ENCODE measurements around the gene KRTAP10-2.
"Not testable (repeated sequence)": the region's sequence is repeated elsewhere in the genome, so short reads cannot be mapped to it uniquely, and the experiment has no call there.

Gene KRTAP10-2

DNA sequence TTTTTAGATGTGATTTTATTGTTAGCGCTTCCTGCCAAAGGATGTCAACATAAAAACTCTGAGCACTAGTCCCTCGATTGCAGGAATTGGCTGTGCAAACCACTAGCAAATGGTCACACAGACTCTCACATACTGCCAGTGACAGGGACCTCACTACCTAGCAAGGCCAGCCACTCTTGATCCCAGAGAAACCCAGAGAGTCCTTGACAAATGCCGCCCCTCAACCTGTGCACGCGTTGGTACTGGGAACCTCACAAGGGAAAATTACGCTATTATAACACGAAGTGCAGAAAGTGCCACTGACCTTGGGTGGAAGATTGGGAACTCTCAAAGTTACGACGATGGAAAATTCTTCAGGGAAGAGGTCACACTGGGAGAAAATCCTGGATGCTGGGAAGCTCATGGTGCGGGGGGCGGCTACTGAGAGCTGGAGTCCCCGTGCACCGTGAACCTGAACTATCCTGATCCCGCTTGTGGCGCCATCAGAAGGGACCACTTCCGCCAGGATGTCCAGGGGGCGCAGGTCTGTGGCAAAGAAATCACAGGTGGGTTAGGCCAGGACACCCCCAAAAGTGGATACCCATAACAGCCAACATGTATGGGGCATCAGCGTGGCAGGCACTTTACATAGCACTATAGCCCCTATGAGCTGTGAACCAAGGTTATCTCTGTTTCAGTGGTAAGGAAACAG, 16.3 kb upstream of the KRTAP10-2 start:
- no peak for DNase-seq (ENCODE audit: low read depth)

DNA sequence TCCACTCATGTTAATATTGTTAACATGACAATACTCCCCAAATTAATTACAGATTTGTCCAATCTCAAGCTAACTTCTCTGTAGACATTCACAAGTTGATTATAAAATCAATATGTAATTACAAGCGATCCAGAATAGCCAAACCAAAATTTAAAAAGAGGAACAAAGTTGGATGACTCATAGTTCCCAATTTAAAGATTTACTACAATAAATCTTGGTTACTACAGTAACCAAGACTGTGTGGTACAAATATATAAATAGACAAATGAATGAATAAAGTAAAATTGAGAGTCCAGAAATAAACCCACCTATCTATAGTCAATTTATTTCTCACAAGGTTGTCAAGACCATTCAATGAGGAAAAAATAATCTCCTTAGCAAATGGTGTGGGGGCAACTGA, 15.1 kb upstream of the KRTAP10-2 start:
- no peak for DNase-seq (ENCODE audit: low read depth)

DNA sequence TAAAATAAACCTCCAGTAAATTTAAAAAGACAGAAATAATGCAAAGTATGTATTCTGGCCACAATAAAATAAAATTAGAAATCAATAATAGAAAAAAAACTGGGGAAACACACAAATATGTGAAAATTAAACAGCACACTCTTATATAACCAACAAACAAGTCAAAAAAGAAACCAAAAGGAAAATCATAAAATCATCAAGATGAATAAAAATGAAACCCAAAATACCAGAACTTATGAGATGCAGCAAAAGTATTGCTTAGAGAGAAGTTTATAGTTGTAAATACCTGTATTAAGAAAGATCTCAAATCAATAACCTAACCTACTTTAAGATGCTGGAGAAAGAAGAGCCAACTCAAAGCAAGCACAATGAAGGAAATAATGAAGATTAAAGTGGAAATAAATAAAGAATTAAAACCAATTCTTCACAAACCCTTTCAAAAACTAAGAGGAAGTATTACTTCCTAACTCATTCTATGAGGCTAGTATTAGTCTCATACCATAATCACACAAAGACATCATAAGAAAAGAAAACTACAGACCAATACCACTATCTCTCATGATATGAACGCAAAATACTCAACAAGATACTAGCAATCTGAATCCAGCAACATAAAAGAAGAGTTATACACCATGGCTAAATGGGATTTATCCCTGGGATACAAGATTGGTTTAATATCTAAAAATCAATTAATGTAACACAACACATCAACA, 13.7 kb upstream of the KRTAP10-2 start:
- no peak for DNase-seq (ENCODE audit: low read depth)

DNA sequence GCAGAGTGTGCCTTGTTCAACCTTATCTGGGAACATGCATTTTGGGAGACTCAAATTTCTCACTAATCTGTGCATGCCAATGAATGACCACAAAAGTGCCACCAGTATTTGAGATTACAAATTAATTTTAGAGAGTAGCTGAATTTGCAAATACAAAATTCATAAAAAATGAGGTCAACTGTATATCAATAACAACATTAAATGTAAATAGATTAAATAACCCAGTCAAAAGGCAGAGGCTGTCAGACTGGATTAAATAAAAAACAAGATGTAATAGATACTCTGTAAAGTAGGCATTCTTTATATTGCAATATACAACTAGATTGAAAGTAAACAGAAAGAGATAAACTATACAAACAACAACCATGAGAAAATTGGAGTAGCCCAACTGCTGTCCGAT, 12.8 kb upstream of the KRTAP10-2 start:
- DNase-seq (ENCODE audit: low read depth) = no peak

DNA sequence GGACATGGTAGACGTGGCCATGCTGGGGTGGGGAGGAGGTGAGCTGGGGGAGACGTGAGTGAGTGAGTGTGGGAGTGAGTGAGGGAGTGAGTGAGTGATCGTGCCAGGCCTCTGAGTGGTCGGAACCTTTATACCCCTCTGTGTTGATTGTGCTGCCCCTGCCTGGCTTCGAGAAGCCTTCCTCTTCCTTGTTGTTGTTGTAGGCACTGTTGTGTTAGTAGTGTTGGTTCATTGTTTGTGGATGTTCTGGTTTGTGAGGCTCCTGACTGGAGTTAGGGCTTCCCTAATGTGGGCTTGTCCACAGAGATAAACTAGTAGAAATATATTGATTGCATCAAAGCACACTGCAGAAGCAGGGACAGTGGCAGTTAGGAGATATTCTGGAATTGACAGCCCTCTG, 7.4 kb upstream of the KRTAP10-2 start, which contains the start of gene KRTAP10-3:
Gene KRTAP10-3, minus strand, starts transcription at position 101 of the 400 bp plus-strand sequence. Its CDS starts 80 bp downstream, at position 21.
- DNase-seq (ENCODE audit: low read depth) = no peak

DNA sequence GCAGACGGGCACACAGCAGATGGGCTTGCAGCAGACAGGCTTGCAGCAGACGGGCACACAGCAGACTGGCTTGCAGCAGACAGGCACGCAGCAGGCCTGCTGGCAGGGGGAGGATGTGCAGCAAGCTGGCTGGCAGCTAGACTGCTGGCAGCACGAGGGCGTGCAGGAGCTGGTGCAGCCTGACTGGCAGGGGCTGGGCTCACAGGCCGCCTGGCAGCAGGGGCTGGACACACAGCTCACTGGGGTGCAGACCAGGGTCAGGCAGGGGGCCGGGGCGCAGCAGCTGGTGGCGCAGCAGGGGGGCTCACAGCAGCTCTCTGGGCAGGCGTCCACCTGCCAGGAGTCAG, 7.0 kb upstream of the KRTAP10-2 start:
- DNase-seq (ENCODE audit: low read depth) = not testable (repeated sequence)

DNA sequence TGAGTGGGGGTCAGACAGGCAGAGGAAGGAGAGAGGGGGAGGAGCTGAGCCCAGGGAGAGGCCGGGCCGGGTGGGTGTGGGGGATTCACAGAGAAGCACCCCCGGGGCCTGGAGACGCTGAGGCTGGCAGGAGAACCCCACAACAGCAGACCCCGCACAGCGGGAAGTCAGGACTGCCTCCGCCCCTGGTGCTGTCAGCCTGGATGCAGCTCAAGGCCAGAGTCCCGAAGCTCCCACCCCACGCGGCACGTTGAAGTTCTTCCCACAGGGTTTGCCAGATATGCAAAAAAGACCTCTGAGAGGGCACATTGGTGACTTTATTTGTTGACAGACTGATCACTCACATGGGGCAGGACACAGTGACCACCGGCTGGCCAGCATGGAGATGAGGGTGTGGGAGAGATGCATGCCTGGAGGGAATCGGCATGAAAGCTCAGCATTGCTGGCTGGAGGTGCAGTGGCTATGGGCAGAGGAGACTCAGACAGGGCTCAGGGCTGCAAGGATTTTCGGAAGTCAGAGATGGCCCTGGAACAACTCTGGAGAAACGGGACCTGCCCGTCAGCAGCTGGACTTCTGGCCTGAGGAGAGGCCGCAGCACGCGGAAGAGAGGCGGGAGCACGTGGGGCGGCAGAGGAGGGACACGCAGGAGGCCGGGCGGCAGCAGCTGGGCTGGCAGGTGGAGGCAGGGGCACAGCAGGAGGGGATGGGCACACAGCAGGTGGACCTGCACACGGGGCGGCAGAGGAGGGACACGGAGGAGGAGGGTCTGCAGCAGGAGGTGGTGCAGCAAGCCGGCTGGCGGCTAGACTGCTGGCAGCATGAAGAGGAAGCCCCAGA, 6.4 kb upstream of the KRTAP10-2 start:
- DNase-seq (ENCODE audit: low read depth) = no peak

DNA sequence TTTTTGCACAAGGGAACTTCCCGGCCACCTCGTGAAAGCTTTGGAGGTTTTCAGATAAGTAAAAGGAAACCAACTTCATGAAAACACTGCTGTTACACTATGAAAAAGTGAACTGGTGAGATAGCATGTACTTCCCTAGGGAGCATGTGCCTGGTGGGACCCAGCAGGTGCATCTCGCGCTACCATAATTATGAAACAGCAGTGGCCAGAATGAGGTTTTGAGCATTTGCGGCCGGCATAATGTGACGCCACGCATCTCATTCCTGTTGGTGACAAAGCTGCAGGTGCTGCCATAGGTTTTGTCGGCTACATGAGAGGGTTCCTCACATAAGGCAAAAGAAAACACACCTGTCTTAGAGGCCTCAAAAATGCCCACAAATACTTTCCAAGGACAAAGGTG, 5.6 kb upstream of the KRTAP10-2 start:
- DNase-seq (ENCODE audit: low read depth) = no peak

DNA sequence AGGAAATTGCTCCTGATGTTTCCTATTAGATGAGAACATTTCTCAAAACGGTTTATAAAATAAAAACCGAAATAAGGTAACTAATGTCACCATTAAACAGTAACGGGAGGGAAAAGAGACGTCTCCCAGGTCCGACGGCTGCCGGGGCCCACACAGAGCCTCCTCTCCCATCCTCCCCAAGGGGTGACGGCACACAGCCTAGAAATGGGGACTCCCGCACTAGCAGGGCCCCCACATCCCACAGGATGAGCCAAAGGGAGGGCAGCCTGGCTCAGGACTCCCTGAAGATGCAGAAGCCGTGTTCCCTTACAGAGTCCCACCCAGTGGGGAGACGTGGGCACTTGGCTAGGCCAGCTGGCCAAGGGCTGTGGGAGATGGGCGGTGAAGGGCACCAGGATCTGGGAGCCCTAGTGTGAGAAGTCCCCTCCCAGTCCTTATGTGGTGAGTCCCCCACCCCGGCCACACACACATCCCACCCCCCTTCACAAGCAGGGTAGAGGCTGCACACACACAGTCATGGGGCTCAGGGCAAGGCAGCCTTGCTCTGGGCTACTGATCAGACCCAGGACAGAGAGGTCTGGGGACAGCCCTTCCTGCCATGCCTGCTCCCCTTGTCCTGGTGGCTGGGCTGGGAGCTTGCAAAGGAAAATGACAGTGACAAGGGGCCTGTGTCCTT, 4.0 kb upstream of the KRTAP10-2 start:
- no peak for DNase-seq (ENCODE audit: low read depth)

DNA sequence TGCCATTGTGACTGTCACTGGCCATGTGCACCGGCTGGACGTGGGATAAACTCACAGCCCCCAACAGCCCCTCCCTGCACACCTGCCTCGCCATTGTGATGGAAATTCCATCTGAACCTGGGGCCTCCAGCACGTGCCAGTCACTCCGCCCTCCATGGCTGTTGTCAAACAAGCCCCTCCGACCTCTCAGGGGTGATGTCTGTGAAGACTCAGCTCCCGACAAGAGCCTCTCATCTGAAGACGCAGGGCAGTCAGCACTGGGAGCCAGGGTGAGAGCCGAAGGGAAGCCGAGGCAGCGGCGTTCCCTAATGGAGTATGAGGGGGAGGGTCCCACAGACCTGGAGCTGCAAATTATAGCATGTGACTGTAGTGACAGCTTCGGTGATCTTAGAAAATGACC, 1.4 kb upstream of the KRTAP10-2 start:
- DNase-seq (ENCODE audit: low read depth) = no peak

DNA sequence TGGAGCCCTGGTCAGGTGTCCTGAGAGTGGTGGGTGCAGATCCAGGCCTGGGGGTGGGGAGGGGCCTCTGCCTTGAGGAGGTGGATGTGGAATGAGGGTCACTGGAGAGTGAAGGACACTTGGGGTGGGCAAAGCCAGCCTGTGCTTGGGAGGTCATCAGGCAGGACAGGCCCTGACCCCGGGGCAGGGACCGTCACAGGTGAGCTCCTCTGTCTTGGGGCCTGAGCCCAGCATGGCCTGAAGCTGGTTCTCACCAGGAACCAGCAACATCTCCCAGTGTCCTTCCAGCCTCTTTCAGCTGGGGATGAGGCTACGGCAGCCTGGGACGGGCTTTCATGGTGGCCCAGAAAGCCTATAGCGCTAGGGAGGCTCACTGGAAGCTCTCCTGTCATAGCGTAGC, 831 bp upstream of the KRTAP10-2 start:
- DNase-seq (ENCODE audit: low read depth) = no peak

DNA sequence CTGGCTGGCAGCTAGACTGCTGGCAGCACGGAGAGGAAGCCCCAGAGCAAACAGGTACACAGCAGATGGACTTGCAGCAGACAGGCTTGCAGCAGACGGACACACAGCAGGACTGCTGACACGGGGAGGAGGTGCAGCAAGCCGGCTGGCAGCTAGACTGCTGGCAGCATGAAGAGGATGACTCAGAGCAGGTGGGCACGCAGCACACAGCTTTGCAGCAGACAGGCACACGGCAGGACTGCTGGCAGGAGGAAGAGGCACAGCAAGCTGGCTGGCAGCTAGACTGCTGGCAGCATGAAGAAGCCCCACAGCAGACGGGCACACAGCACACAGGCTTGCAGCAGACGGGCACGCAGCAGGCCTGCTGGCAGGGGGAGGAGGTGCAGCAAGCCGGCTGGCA, 498 bp downstream of the KRTAP10-2 start:
- DNase-seq (ENCODE audit: low read depth) = no peak

DNA sequence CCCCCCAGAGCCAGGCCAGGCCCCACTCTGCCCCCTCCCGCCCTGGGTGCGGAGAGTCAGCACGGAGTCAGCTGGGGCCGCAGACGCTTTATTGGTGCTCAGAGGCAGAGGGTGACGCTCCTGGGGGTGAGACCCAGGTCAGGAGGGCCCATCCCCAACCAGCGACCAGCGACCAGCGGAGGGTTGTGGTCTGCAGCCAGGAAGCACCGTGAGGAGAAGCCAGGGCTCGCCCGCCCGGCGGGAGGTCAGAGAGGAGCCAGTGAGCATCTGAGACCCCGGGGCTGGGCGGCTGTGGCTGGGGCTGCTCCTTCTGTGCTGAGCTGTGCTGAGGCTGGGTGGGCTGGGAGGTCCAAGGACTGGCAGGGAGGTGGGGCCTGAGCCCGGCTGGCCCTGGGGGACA, 1.0 kb downstream of the KRTAP10-2 start:
- DNase-seq (ENCODE audit: low read depth) = not testable (repeated sequence)

DNA sequence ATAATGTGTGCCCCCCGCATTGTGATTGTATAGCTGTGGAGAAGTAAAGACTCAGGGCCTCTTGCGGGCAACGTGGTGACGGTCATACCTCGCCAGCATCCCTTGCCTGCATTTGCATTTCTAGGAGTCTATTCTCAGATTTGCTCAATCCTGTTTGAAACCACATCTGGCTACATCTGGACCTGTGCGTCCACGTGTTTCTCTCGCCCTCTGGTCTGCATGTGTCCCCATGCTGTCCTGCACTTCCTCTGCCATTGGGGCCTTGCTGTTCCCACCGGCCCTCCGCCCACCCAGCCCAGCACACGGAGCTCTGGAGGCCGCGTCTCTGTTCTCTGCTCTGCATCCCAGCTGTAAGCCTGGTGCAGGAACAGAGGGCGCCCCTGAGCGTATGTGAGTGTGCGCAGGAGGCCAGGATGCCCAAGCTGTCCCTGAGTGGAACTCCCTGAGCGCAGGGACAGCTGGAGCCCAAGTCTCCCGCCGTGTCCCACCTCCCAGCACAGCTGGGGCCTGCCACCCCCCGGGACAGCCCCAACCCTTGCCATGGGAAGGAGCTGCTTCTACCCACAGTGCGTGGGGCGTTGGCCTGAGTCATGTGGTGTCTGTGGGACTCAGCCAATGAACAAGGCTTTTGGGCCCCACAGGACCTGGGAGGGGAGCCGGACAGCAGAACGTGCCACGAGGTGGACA, 1.6 kb downstream of the KRTAP10-2 start:
- no peak for DNase-seq (ENCODE audit: low read depth)

DNA sequence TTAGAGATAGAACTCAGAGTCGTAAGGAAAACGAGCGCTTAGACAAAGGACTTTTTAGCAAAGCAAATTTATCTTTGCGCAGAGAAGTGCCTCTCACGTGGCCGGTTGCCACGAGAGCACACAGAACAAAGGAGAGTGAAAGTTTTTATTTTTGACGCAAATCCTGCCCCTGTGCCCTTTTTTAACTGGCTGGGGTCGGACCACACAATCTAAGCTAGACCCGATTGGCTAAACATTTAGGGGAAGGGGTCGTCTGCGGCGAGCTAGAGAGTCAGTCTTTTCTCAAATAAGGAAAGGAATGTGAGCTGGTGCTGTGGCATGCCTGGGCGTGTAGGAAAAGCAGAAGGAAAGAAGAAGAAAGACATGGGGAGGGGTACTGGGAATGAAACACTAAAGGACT, 2.4 kb downstream of the KRTAP10-2 start:
- no peak for DNase-seq (ENCODE audit: low read depth)

DNA sequence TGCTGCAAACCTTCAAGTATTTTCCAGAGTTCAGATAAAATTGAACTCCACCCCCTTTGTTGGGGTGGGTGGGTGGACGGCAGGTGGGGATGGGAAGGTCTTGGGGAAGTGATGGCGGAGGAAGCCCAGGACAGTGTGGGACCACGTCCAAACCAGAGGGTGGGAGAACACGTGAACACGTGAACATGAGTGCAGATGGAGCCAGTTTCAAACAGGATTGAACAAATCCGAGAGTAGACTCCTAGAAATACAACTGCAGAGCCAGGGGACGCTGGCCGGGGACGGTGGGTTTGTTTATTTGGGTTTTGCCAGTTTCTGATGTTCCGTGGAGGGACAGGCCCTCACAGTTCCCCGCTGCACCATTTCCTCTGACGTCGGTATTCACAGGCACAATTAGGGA, 2.9 kb downstream of the KRTAP10-2 start:
- DNase-seq (ENCODE audit: low read depth) = no peak

DNA sequence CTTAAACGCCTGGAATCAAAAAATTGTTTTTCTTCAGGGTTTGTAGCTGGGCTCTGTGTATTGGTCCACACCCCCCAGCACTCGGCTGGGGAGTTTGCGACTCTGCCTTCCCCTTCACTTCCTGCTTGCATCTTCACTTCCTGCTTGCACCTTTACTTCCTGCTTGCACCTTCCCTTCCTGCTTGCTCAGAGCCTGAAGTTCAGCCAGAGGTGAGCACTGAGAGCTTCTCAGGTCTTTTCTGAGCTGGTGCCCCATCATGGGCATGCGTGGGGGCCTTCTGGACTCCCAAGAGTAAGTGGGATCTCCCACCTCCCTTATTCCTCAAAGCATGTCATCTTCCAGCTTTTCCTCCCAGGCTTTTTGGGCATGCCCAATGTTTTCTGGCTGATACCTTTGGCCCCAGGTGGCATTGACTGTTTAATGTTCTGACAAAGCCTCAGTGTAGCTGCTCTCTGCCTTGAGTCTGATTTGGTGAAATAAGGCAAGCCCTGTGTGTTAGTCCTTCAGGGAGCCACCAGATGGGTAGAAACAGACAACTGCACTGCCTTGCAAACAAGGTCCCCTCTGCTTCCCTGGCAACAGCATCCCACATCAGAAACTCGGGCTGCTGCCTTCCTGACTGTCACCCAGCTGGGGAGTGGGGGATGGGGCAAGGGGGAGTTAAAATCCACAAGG, 3.5 kb downstream of the KRTAP10-2 start:
- no peak for DNase-seq (ENCODE audit: low read depth)

DNA sequence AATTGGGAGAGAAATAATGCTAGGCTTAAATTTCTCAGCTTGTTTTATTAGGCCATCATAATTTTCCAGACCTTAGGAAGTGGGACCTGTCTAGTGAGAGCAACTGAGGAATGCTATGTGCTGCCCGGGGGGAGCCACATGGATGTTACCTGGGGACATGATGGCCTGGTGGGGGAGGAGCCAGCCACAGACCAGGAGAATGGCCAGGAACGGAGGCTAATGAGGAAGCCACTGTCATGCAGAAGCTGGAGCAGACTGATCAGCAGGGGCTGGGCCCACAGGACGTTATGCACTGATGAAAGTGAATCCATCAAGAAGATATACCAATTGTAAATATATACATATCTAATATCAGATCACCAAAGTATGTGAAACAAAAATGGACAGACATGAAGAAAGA, 6.7 kb downstream of the KRTAP10-2 start:
- no peak for DNase-seq (ENCODE audit: low read depth)

DNA sequence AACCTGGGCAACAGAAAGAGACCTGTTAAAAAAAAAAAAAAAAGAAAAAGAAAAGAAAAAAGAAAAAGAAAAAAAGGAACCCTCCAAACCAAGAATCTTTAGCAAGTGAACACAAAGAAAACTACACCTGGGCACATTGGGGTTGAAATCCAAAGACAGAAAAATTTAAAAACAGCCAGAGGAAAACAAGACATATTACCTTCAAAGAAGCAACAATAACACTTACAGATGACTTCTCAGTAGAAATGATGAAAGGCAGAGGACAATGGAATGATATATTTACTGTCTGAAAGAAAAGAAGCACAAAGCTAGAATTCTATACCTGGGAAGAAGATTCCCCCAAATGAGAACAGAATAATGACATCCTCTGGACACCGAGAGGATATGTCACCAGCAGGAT, 8.6 kb downstream of the KRTAP10-2 start:
- no peak for DNase-seq (ENCODE audit: low read depth)

DNA sequence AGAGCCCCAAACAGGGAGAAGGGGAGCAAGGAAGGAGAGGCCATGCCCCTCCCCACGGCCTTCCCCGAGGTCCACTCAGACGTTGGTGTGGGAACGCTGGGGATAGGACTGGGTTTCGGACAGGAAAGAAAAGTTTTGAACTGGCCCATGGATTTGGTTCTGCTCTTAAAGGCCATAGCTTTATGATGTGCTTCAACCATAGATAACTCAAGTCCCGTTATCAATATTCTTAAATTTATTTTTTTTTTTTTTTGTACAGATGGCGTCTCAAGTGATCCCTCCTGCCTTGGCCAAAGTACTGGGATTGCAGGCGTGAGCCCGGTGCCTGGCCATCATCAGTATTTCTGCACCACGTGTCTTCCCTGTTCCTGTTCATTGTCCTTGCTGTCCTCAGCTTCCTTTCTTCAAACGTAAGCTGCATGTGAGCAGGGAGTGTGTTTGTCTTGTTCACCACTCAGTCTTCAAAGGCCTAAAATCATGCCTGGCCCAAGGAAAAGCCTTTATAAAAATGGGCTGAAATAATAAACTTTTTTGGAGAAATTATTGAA, 10.5 kb downstream of the KRTAP10-2 start:
- no peak for DNase-seq (ENCODE audit: low read depth)
